Testis (tissue), 2 donors: ENCODE measurements around the gene RPS6KA4.

ENCODE experiments used
- CTCF ChIP-seq, 3 experiments: fragments of 450-650 bp in 2 of 3; fragments of 200-600 bp in 1 of 3; sonication (generic) in 1 of 3; IDR thresholded peaks; one replicate each; pipeline ENCODE4 v1.5.1; 2016 to 2019; ENCODE audit warnings: antibody characterized with exemption in 3 of 3, mild to moderate bottlenecking in 2 of 3, moderate library complexity in 1 of 3
- POLR2A ChIP-seq: fragments of 450-650 bp; IDR thresholded peaks from one replicate; pipeline ENCODE4 v1.6.1; 2017; ENCODE audit warnings: antibody characterized with exemption, mild to moderate bottlenecking, moderate library complexity

DNA sequence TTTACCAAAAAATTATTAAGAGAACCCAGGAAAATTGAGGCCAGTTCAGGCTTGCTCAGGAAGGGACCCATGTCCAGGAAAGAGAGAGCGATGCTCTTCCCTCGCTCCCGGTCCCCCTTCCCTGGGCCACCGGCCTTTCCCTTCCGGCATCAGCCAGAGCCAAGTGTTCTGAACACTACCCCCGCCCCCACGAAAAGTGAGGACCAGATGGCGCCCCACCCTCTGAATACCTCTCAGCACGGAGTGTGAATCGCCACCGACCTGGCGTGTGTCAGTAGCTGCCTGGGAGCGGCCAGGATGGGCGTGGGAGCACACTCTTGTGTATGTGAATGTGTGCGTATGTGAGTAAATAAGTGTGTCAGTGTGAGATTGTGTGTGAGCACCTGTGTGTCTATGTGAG, 20.2 kb downstream of the RPS6KA4 start:
- TF ChIP-seq POLR2A (no peak), CTCF (IDR thresholded peaks at IDR 0.05) (no peak)
